H9 (cell line): Measurements from ENCODE around the gene PLXNA2. TPM values are rescaled to one million over a fixed set of nuclear protein-coding genes. Genes with fewer than 3 reads are reported as not detected.

ENCODE experiments used
- DNase-seq: peaks from one replicate; pipeline ENCODE4 v3.0.0-alpha.2; 2017
- H2AFZ ChIP-seq: one replicate; pipeline ENCODE4 v1.6.1; 2013; ENCODE audit warnings: mild to moderate bottlenecking, low read length, control low read depth, moderate library complexity
- H2AK5ac ChIP-seq: 2 replicates; pipeline ENCODE4 v1.6.1; 2013; ENCODE audit warnings: low read length, control low read depth, mixed read lengths; ENCODE audit not compliant: insufficient read length
- H2BK120ac ChIP-seq: one replicate; pipeline ENCODE4 v1.6.1; 2013; ENCODE audit warnings: low read depth, mild to moderate bottlenecking, low read length, control low read depth, inconsistent platforms; ENCODE audit not compliant: poor library complexity, severe bottlenecking
- H2BK12ac ChIP-seq: 2 replicates; pipeline ENCODE4 v1.6.1; 2013; ENCODE audit warnings: low read length, control low read depth, mixed read lengths, low read depth; ENCODE audit not compliant: insufficient read length
- H2BK15ac ChIP-seq: 2 replicates; pipeline ENCODE4 v1.6.1; 2013; ENCODE audit warnings: low read depth, low read length, control low read depth
- H2BK20ac ChIP-seq: one replicate; pipeline ENCODE4 v1.6.1; 2013; ENCODE audit warnings: low read depth, mild to moderate bottlenecking, low read length, control low read depth, inconsistent platforms; ENCODE audit not compliant: poor library complexity, severe bottlenecking
- H2BK5ac ChIP-seq: 2 replicates; pipeline ENCODE4 v1.6.1; 2013; ENCODE audit warnings: low read length, control low read depth, mixed read lengths; ENCODE audit not compliant: insufficient read length
- H3K14ac ChIP-seq: 2 replicates; pipeline ENCODE4 v1.6.1; 2013; ENCODE audit warnings: low read length, control low read depth; ENCODE audit not compliant: insufficient read depth
- H3K18ac ChIP-seq: 2 replicates; pipeline ENCODE4 v1.6.1; 2013; ENCODE audit warnings: low read depth, mild to moderate bottlenecking, mixed read lengths, low read length, control low read depth; ENCODE audit not compliant: insufficient read length
- H3K23ac ChIP-seq: 2 replicates; pipeline ENCODE4 v1.6.1; 2013; ENCODE audit warnings: low read length, control low read depth, mixed read lengths, low read depth; ENCODE audit not compliant: insufficient read length
- H3K23me2 ChIP-seq: 2 replicates; pipeline ENCODE4 v1.6.1; 2013; ENCODE audit warnings: low read depth, mild to moderate bottlenecking, mixed read lengths, low read length, control low read depth; ENCODE audit not compliant: insufficient read length, poor library complexity, severe bottlenecking
- H3K27ac ChIP-seq: 2 replicates; pipeline ENCODE4 v1.5.1; 2013; ENCODE audit warnings: low read length, control low read depth, mixed read lengths, low read depth; ENCODE audit not compliant: insufficient read length
- H3K27me3 ChIP-seq: 2 replicates; pipeline ENCODE4 v1.6.1; 2013; ENCODE audit warnings: low read length, control low read depth, inconsistent platforms; ENCODE audit not compliant: insufficient read depth
- H3K4ac ChIP-seq: 2 replicates; pipeline ENCODE4 v1.6.1; 2013; ENCODE audit warnings: low read depth, mild to moderate bottlenecking, control low read depth, inconsistent platforms, low read length, moderate library complexity
- H3K4me1 ChIP-seq: 2 replicates; pipeline ENCODE4 v1.6.1; 2013; ENCODE audit warnings: low read length, control low read depth, inconsistent platforms; ENCODE audit not compliant: insufficient read depth
- H3K4me2 ChIP-seq: 2 replicates; pipeline ENCODE4 v1.6.1; 2013; ENCODE audit warnings: low read length, control low read depth, mixed read lengths; ENCODE audit not compliant: insufficient read length, insufficient read depth
- H3K56ac ChIP-seq: 2 replicates; pipeline ENCODE4 v1.6.1; 2013; ENCODE audit warnings: low read depth, mild to moderate bottlenecking, mixed read lengths, low read length, control low read depth; ENCODE audit not compliant: insufficient read length
- H3K79me1 ChIP-seq: 2 replicates; pipeline ENCODE4 v1.6.1; 2013; ENCODE audit warnings: low read depth, mild to moderate bottlenecking, moderate library complexity, low read length, control low read depth, inconsistent platforms; ENCODE audit not compliant: insufficient read depth, poor library complexity, severe bottlenecking
- H3K79me2 ChIP-seq: 2 replicates; pipeline ENCODE4 v1.6.1; 2013; ENCODE audit warnings: low read length, control low read depth, inconsistent platforms; ENCODE audit not compliant: insufficient read depth
- H3K9ac ChIP-seq: 2 replicates; pipeline ENCODE4 v1.6.1; 2013; ENCODE audit warnings: low read length, control low read depth, mixed read lengths; ENCODE audit not compliant: insufficient read length; ENCODE audit errors: extremely low read depth
- H3K9me3 ChIP-seq: one replicate; pipeline ENCODE4 v1.6.1; 2013; ENCODE audit warnings: low read depth, low read length, inconsistent platforms; ENCODE audit not compliant: control insufficient read depth
- H3T11ph ChIP-seq: one replicate; pipeline ENCODE4 v1.6.1; 2013; ENCODE audit warnings: mild to moderate bottlenecking, low read length, control low read depth, inconsistent platforms
- H4K20me1 ChIP-seq: one replicate; pipeline ENCODE4 v1.6.1; 2013; ENCODE audit not compliant: control insufficient read depth, insufficient read length, insufficient read depth
- H4K5ac ChIP-seq: 2 replicates; pipeline ENCODE4 v1.6.1; 2013; ENCODE audit warnings: low read depth, mild to moderate bottlenecking, mixed read lengths, low read length, control low read depth; ENCODE audit not compliant: insufficient read length
- H4K8ac ChIP-seq: replicated peaks from 2 replicates; pipeline ENCODE4 v1.6.1; 2013; ENCODE audit warnings: low read length, control low read depth, mixed read lengths, low read depth; ENCODE audit not compliant: insufficient read length
- H4K91ac ChIP-seq: 2 replicates; pipeline ENCODE4 v1.6.1; 2013; ENCODE audit warnings: low read depth, mild to moderate bottlenecking, moderate library complexity, mixed read lengths, low read length, control low read depth; ENCODE audit not compliant: insufficient read length
- H3K27ac Mint-ChIP-seq, 3 experiments: 2 replicates in 2 of 3; 3 replicates in 1 of 3; pipeline ENCODE4 v1.8.0; 2020 to 2021; ENCODE audit warnings: mixed read lengths in 3 of 3, mild to moderate bottlenecking in 1 of 3, moderate library complexity in 1 of 3
- H3K27me3 Mint-ChIP-seq: 2 replicates; pipeline ENCODE4 v1.8.0; 2021; ENCODE audit warnings: low read depth, mild to moderate bottlenecking, moderate library complexity, mixed read lengths
- H3K36me3 Mint-ChIP-seq, 3 experiments: 2 replicates in 2 of 3; 3 replicates in 1 of 3; pipeline ENCODE4 v1.8.0; 2020 to 2021; ENCODE audit warnings: low read depth in 3 of 3, mixed read lengths in 3 of 3; ENCODE audit not compliant: insufficient read depth in 1 of 3
- H3K4me1 Mint-ChIP-seq, 2 experiments: 2 replicates each; pipeline ENCODE4 v1.8.0; 2020; ENCODE audit warnings: mixed read lengths in 2 of 2
- H3K4me3 Mint-ChIP-seq, 2 experiments: 2 replicates in 1 of 2; 3 replicates in 1 of 2; pipeline ENCODE4 v1.8.0; 2020 to 2021; ENCODE audit warnings: mild to moderate bottlenecking in 2 of 2, mixed read lengths in 2 of 2, moderate library complexity in 1 of 2
- H3K9me3 Mint-ChIP-seq, 2 experiments: 2 replicates in 1 of 2; 3 replicates in 1 of 2; pipeline ENCODE4 v1.8.0; 2020; ENCODE audit warnings: mild to moderate bottlenecking in 2 of 2, mixed read lengths in 2 of 2, moderate library complexity in 1 of 2
- CTCF ChIP-seq: fragments of 200-600 bp; sonication (generic); conservative IDR thresholded peaks from 3 replicates; pipeline ENCODE4 v1.8.0; 2021; ENCODE audit warnings: antibody characterized with exemption, mild to moderate bottlenecking
- WGBS: extraction: QIAGEN DNeasy Blood & Tissue Kit; methylation state at CpG from one replicate; pipeline ENCODE4 v1.1.7; 2013; ENCODE audit warnings: missing lambda C conversion rate, low lambda C conversion rate, mixed read lengths; ENCODE audit not compliant: insufficient read length; ENCODE audit errors: extremely low coverage; 5-methylcytosine and 5-hydroxymethylcytosine counted together
- total RNA-seq: library from RNA; stranded (reverse); gene quantifications from 2 replicates; pipeline ENCODE4 v1.2.1, GENCODE V29; 2021

The PLXNA2 gene
- total RNA-seq, 1 experiment from 2014 or later = 0.57 TPM

GRCh38 chr1:208170252-208170651 lies 73.9 kb downstream of the PLXNA2 start:
- Histone ChIP-seq H3K27me3 (no peaks in the 10 kb centered on the region), H2BK15ac (no peak overlapping the region), H3K79me1 (no peaks in the 10 kb centered on the region), H3K27ac (no peak overlapping the region), H3K23me2 (no peaks in the 10 kb centered on the region), H3K18ac (no peak overlapping the region), H4K8ac (no peak overlapping the region), H2AK5ac (no peak overlapping the region), H4K20me1 (no peaks in the 10 kb centered on the region), H2BK5ac (no peak overlapping the region), H3K56ac (no peak overlapping the region), H2AFZ (no peak overlapping the region), H2BK20ac (no peak overlapping the region), H2BK120ac (no peak overlapping the region), H4K5ac (no peak overlapping the region), H2BK12ac (no peak overlapping the region), H3K14ac (0 out of 2 replicates have a peak overlapping the region, but pooled peaks have one; percentile 6), H3K9ac (no peak overlapping the region), H3T11ph (no peak overlapping the region), H3K9me3 (no peaks in the 10 kb centered on the region), H3K4me2 (no peak overlapping the region), H4K91ac (no peak overlapping the region), H3K4ac (no peak overlapping the region), H3K4me1 (peaks cover 8% of the 10 kb centered on the region), H3K79me2 (no peaks in the 10 kb centered on the region), H3K23ac (no peak overlapping the region)
- Mint-ChIP-seq H3K4me3 (no peak overlapping the region), H3K27me3 (peaks cover 2% of the 10 kb centered on the region), H3K9me3 (no peaks in the 10 kb centered on the region), H3K27ac (peak overlapping the region in 1 of 3 experiments; percentile 87; a peak in 2 of 7 replicates), H3K4me1 (peaks cover 39 to 46% of the 10 kb centered on the region in 2 experiments), H3K36me3 (no peaks in the 10 kb centered on the region)
- no CpG with 5 or more reads among the region's 4 CpGs for WGBS
- no peak for TF ChIP-seq CTCF
- DNase-seq = no peak
